C4-2B (cell line): Measurements from ENCODE around the gene CNGB1.

ENCODE experiments used
- H3K27ac ChIP-seq: fragments of 450-650 bp; 2 replicates; pipeline ENCODE4 v1.5.1; 2017
- ZFX ChIP-seq: fragments of 450-650 bp; IDR thresholded peaks from 2 replicates; pipeline ENCODE4 v1.6.1; 2017
- TF ChIP-seq, protein P1 (sequence below): fragments of 450-650 bp; conservative IDR thresholded peaks from 2 replicates; pipeline ENCODE4 v1.5.1; 2017; ENCODE audit warnings: mild to moderate bottlenecking

The CNGB1 gene

DNA sequence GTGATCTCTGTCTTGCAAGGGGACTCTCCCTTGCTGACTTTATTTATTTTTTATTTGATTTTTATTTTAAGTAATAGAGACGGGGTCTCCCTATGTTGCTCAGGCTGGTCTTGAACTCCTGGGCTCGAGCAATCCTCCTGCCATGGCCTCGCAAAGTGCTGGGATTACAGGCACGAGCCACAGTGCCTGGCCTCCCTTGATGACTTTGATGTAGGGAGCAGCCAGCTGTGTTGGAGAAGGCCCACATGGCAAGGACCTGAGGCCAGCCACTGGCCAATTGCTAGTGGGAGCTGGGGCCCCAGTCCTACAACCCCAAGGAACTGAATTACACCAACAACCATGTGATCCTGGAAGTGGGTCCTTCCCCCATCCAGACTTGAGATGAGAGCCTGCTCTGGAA is 81.8 kb downstream of the CNGB1 start:
- TF ChIP-seq, protein P1, sequence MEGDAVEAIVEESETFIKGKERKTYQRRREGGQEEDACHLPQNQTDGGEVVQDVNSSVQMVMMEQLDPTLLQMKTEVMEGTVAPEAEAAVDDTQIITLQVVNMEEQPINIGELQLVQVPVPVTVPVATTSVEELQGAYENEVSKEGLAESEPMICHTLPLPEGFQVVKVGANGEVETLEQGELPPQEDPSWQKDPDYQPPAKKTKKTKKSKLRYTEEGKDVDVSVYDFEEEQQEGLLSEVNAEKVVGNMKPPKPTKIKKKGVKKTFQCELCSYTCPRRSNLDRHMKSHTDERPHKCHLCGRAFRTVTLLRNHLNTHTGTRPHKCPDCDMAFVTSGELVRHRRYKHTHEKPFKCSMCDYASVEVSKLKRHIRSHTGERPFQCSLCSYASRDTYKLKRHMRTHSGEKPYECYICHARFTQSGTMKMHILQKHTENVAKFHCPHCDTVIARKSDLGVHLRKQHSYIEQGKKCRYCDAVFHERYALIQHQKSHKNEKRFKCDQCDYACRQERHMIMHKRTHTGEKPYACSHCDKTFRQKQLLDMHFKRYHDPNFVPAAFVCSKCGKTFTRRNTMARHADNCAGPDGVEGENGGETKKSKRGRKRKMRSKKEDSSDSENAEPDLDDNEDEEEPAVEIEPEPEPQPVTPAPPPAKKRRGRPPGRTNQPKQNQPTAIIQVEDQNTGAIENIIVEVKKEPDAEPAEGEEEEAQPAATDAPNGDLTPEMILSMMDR = no peak
- no peak overlapping the region for H3K27ac ChIP-seq

DNA sequence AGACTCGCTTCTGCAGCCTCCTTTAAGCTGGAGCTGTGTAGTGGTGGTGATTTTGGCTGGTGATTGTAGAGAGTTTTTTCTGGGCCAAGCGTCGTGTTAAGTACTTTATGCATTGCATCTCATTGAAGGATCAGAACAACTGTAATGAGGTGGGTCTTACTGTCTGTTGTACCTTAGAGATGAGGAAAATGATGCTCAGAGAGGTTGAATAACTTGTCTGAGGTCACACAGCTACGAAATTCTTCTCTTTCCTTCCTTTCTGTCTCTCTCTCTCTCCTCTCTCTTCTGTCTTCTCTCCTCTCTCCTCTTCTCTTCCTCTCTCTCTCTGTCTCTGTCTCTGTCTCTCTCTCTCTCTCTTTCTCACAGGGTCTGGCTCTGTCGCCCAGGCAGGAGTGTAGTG is 82.8 kb downstream of the CNGB1 start:
- TF ChIP-seq ZFX = no peak
- TF ChIP-seq, protein P1 = no peak
- no peak overlapping the region for H3K27ac ChIP-seq

DNA sequence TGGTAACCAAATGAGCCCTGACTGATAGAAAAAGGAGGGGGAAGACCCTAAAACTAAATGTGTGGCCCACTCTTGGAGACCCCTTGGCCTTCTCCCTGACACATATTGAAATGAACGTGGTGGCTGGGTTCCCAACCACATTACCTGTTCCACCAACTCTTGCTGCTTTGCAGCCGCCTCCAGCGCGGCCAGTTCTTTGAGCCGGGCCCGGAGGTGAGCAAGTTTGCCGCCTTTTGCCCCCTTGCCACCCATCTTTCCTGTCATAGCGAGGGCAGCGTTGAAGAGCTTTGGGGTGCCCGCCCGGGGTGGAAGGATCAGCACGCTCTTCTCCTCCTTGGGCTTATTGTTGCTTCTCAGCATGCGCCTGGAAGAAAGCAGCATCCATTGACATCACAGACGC is 83.2 kb downstream of the CNGB1 start:
- H3K27ac ChIP-seq = no peak overlapping the region
- no peak for TF ChIP-seq ZFX
- TF ChIP-seq, protein P1 = no peak

DNA sequence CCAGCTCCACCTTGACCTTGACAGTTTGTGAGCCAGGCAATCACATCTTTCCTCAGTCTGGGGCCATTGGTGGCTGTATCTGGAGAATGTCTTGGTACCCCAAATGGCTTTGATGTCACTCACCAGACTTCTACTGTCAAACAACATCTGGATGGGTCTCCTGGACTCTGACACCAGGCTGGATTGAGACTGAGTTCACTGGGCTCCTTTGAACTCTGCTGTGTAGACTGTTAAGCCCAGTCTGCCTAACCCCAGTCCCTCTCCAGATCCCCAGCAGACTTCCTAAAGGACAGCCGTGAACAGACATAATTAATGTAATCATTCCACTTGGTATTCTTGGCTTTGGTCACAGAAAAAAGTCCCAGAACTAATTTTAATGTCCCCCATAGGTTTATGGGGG is 84.5 kb downstream of the CNGB1 start:
- no peak overlapping the region for H3K27ac ChIP-seq

DNA sequence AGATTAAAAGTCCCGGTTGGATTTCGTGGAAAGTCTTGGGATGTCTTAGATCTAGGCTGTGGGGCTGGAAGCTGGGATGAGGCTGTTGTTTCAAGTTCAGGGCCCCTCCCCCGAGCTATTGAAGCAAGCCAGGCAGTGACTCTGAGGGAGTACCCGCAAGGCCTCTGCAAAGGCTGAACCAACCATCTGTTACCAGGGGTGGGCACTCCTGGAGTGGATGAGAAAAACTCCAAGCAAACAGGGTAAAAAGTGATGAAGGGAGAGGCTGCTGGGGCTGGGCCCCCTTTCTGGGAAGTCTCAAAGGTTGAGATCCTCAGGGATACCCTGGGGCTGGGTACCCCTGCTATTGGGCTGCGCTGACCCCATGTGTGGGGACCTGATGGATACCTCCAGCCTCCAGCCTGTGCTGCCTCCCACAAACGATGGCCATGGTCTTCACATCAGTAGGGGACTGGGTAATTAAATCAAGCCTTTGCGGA is 86.2 kb downstream of the CNGB1 start:
- TF ChIP-seq, protein P1 = no peak
- TF ChIP-seq ZFX = no peak
- H3K27ac ChIP-seq = no peak overlapping the region

More for the DNA sequence above, 84.5 kb downstream of the CNGB1 start:
- TF ChIP-seq ZFX = no peak
- TF ChIP-seq, protein P1 = no peak

DNA sequence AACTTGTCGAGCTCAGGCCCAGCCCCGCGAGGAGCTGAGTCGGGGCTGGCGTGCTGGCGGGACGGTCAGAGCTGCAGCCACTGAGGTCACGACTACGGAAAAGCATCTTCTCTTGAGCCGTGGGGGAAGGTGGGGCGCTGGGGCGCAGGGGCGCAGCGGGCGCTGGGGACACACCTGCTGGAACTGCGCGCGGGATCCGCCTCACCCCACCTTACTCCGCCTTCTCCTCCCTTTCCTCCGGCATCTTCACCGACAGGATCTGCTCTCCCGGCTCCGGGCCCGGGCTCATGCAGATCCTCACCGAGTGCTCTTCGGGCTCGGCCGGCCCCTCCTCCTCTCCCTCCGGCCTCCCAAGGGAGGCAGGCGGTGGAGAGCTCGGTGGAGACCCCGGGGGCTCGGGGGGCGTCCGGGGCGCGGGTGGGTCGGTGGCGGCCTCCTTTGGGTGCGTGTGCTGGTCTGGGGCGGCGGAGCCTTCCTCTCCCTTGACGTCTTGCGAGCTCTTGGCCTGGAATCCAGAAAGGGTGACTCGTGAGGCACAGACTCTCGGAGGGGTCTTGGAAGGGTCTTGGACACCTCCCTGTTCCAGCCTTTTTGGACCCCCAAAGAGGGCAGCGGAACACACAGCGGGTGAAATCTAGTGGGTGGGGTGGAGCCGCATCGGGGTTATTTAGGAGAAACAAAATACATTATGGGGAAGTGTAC is 86.8 kb downstream of the CNGB1 start:
- no peak overlapping the region for H3K27ac ChIP-seq
- TF ChIP-seq, protein P1 = no peak
- no peak for TF ChIP-seq ZFX

DNA sequence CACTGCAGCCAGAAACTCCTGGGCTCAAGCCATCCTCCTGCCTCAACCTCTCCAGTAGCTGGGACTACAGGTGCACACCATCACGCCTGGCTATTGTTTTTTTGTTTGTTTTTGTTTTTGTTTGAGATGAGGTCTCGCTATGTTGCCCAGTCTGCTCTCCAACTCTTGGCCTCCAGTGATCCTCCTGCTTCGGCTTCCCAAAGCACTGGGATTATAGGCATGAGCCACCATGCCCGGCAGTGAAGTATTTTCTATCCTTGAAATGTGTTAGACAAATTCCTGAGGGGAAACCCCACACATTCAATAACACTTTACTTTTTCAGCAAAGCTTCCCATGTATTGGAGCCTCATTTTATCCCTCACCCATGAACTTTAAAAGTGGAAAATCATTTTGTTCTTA is 87.4 kb downstream of the CNGB1 start:
- no peak for TF ChIP-seq ZFX
- TF ChIP-seq, protein P1 = no peak
- H3K27ac ChIP-seq = no peak overlapping the region
